Measurements from ENCODE around the gene TMTC4.

Gene TMTC4

GRCh38 chr13:100666124-100666523 lies 8.5 kb downstream of the TMTC4 start:
- no peak for DNase-seq

DNA sequence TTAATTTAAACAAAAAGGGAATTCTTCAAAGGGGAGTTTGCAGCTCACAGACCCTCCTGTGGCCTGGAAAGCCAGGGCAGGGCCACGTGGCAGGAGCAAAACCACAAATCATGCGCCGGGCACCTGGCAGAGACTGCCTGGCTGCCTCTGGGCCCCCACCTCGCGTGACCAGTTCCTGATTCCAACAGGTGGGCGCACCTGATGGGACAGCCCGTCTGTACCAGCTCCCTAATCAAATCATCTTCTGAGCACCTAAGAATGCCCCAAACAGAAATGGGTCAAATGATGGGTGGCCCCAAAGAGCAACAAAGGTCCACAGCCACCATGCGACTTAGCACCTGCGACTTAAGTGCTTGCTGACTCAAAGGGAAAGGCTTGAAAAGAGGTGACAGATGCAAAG lies 9.2 kb downstream of the TMTC4 start:
- no peak for DNase-seq

GRCh38 chr13:100664171-100664900 lies 10.3 kb downstream of the TMTC4 start:
- DNase-seq, result no peak

DNA sequence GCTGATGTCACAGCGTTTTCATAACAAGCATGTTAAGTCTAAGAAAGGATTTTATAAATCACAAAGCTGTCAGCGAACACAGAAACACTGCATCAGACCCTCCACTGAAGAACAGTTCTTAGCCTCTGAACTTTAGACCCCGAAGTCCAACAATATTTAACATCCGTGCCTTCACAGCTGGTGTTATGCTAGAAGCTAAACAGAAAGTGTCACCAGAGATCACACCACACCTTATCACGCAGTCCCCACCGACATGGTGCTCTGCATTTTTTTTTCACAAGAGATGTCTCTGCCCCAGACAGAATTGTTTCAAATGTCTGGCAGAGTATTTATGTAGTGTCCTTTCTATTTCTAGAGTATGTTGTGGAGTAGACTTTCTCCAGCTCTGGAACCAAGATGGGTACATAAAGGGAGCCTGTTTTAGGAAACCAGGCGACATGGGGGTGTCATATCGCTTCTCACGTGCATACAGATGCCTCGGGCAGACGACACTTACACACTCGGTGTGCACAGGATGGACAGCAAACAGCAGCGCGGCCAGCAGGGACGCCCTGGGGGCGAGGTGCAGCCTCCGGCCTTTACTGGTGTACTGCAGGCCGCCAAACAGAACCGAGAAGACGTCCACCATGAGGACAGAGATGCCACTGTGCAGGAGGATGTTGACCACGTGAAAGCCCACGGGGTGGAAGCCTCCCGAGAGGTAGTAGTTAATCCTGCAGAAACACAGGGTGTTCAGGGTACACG lies 12.0 kb downstream of the TMTC4 start:
- DNase-seq, result no peak

DNA sequence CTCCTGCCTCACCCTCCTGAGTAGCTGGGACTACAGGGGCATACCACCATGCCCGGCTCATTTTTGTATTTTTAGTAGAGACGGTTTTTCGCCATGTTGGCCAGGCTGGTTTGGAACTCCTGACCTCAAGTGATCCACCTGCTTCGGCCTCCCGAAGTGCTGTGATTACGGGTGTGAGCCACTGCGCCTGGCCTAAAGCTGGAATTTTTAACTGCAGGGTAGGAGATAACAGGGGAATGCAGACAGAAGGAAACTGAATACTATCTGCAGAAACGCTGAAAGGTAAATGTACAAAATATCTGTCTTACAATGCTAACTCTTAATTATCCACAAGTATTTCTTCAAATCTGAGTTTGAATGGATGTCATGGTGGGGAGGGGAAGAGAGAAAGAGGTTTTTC lies 13.8 kb downstream of the TMTC4 start:
- DNase-seq, result no peak

DNA sequence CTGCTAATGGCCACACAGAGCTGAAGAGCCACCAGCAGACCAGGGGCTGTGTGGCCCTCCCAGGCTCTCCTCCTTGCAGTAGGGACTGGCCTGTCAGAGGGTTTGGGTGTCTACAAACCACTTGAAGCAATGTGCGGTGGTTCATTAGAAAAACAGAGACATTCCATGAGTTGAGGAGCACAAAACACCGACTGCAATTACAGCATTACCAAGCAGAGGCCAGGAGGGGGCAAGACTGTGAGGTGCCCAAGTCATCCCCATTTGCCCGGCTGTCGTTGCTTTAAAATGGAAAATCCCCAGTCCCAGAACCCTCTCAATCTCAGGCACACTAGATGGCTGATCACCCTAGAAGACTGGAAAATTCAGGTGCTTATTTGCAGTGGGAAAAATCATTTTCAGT lies 15.0 kb downstream of the TMTC4 start:
- no peak for DNase-seq

DNA sequence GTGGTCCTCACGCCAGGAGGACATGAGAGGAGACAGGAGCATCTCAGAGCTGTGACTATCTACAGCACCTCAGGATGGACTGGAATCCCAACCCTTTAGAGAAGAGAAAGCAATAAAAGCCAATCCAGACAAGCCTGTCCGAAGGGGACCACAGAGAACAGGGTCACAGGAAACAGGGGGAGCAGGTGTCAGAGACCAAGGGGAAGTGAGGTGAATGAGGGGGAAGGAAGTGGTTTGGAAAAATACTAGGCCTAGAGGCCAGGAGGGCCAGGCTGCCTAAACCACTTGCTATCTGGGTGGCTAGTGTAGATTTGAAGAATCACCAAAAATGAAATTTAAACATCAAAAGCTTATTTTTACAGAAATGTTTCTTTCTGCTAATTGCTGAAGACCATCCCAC lies 16.2 kb downstream of the TMTC4 start:
- DNase-seq, result no peak

GRCh38 chr13:100657881-100658315 lies 16.7 kb downstream of the TMTC4 start:
- no peak for DNase-seq

GRCh38 chr13:100652510-100652909 lies 22.1 kb downstream of the TMTC4 start:
- DNase-seq, result no peak

- no peak for DNase-seq
Measured at GRCh38 chr13:100650326-100650725, 24.3 kb downstream of the TMTC4 start.

GRCh38 chr13:100648354-100648753 lies 26.2 kb downstream of the TMTC4 start:
- no peak for DNase-seq

GRCh38 chr13:100646871-100647270 lies 27.7 kb downstream of the TMTC4 start:
- no peak for DNase-seq

GRCh38 chr13:100646030-100646673 lies 28.4 kb downstream of the TMTC4 start:
- DNase-seq, result no peak

- DNase-seq, result no peak
Measured at GRCh38 chr13:100645382-100645781, 29.2 kb downstream of the TMTC4 start.

DNA sequence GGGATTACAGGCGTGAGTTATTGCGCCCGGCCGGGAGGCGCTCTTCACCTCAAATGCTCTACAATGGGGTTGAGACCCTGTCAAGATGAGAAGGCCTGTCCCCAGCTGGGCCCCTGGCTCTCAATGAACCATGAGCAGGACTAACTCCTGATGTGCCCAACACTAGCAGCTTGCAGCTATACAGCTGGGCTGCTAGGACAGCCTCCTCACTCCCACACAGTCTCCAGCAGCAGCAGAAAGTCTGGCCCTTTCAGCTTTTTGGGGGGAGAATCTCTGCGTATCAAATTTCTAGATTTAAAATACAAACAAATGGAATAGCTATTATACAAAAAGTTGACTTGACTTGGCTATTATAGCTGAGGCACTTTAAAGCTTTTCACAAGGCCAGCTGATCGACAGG lies 30.2 kb downstream of the TMTC4 start:
- no peak for DNase-seq

GRCh38 chr13:100637796-100638195 lies 36.8 kb downstream of the TMTC4 start:
- no peak for DNase-seq

- no peak for DNase-seq
Measured at GRCh38 chr13:100637380-100637779, 37.2 kb downstream of the TMTC4 start.

DNA sequence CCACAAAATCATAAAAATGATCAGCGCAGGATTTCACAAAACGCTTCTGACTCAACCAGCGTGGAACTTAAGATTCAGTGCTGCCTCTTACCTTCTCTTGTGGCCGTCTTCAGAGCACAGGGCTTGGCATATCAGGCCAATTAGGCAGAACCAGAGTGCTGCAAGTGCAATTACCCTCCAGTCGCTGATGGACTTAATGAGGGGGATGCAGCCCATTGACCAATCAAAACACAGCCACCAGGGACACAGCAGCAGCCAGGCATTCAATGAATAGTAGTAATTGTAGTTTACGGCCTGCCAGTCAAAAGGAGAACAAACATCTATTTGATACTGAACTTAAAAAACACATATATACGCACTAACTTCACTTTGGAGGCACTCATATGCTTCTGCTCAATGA lies 38.2 kb downstream of the TMTC4 start:
- no peak for DNase-seq

GRCh38 chr13:100636004-100636403 lies 38.6 kb downstream of the TMTC4 start:
- DNase-seq, result no peak

DNA sequence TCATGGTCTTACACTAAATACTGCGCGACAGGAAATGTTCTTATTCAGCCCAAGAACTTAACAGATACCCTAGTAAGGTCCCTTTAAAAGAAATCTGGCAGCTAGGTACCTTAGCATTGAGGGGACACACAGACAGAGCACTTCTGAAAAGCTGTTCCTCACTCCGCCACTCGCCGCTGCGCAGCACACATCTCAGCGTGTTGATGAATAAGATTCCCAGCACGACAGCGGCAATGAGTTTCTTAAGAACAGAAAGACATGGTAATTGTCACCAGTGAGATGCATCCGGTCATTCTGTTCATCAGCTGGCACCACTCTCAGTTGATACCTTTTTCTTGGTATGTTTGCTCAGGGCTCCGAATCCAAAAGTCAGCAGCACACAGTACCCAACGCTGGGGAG lies 39.9 kb downstream of the TMTC4 start:
- no peak for DNase-seq

- no peak for DNase-seq
Measured at GRCh38 chr13:100633461-100633860, 41.1 kb downstream of the TMTC4 start.

DNA sequence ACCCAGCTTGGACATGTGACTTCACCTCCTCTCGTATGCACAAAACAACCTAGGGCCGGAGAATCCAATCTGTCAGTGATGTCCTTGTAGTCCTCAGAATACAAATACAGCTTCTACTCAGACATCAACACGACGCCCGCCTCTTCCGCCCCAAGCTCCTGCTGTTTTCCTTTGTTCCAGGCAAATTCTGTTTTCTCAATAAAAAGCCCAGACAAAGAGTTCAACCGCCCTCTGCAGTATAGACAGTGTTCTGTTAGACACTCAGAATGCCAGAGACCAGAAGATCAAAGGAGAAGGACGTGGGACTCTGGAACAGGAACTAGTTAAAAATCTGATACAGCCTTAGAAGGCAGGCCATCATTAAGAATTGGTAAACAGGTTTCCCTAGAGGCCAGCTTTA lies 44.0 kb downstream of the TMTC4 start:
- no peak for DNase-seq

DNA sequence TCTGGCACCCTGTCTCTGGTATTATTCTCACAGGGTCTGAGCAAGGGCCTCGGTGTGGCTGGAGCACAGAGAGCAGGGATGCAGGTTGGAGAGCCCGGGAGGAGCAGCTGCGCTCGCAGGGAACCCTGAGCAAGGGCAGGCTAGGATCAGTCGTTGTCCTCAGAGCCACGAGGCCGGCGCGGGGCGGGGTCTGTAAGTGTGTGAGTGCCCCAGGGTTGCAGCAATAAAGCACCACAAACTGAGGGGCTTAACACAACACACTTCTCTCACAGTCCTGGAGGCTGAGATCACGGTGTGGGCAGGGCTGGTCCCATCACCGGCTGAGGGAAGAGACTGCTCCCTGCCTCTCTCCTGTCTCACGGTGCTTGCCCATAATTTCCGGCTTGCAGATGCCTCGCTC lies 47.5 kb downstream of the TMTC4 start:
- DNase-seq, result no peak

DNA sequence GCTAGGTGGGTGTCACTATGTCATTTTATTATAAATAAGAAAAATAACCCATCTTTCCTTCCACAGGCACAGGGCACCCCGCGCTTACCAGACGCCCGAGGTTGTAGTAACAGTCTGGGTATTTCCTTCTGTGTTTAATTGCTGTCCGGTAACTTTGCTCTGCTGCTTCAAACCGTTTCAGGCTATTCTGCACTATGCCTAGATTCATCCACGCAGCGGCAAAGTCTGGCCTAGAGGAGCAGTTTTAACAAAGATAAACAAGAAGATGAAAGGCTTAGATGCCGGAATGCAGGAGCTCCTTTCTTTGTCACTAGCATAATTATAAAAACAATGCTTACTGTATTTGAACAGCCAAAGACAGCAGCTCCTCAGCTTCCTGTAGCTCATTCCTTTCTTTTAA lies 49.1 kb downstream of the TMTC4 start:
- no peak for DNase-seq

Measured in activated T-cell treated with anti-CD3 and anti-CD28 coated beads for 4 hours (primary cell).